SJCRH30 (cell line): Measurements from ENCODE around the gene PM20D1. TPM values are rescaled to one million over a fixed set of nuclear protein-coding genes. Genes with fewer than 3 reads are reported as not detected.
A peak's percentile ranks its signal among the peaks of the same experiment; 100 is the strongest.
"Not testable (repeated sequence)": the region's sequence is repeated elsewhere in the genome, so short reads cannot be mapped to it uniquely, and the experiment has no call there.

ENCODE experiments used
- DNase-seq, 2 experiments: peaks; one replicate each; pipeline ENCODE4 v3.0.0-alpha.2; 2015 to 2020
- H3K27ac ChIP-seq: fragments of 250-450 bp; sonication (Bioruptor Pico); 2 replicates; pipeline ENCODE4 v1.5.1; 2020; ENCODE audit warnings: mild to moderate bottlenecking, moderate library complexity
- H3K27me3 ChIP-seq: fragments of 250-450 bp; sonication (Bioruptor Pico); 2 replicates; pipeline ENCODE4 v1.5.1; 2020; ENCODE audit warnings: mild to moderate bottlenecking, moderate library complexity
- H3K36me3 ChIP-seq: fragments of 250-450 bp; sonication (Bioruptor Pico); 2 replicates; pipeline ENCODE4 v1.5.1; 2020; ENCODE audit warnings: mild to moderate bottlenecking, moderate library complexity
- H3K4me1 ChIP-seq: fragments of 250-450 bp; sonication (Bioruptor Pico); 2 replicates; pipeline ENCODE4 v1.5.1; 2020; ENCODE audit warnings: mild to moderate bottlenecking, moderate library complexity
- H3K4me3 ChIP-seq: fragments of 250-450 bp; sonication (Bioruptor Pico); 2 replicates; pipeline ENCODE4 v1.5.1; 2020; ENCODE audit warnings: mild to moderate bottlenecking, moderate library complexity
- H3K9me3 ChIP-seq: fragments of 250-450 bp; sonication (Bioruptor Pico); replicated peaks from 2 replicates; pipeline ENCODE4 v1.5.1; 2020; ENCODE audit warnings: mild to moderate bottlenecking, moderate library complexity
- total RNA-seq: library from RNA; depleted of rRNA; stranded (reverse); fragments of >200 nt; shearing (Covaris generic); gene quantifications from 2 replicates; pipeline ENCODE4 v1.2.3, GENCODE V29; 2014

PM20D1 gene
- total RNA-seq, 1 experiment from 2014 or later: 0.04 TPM

DNA sequence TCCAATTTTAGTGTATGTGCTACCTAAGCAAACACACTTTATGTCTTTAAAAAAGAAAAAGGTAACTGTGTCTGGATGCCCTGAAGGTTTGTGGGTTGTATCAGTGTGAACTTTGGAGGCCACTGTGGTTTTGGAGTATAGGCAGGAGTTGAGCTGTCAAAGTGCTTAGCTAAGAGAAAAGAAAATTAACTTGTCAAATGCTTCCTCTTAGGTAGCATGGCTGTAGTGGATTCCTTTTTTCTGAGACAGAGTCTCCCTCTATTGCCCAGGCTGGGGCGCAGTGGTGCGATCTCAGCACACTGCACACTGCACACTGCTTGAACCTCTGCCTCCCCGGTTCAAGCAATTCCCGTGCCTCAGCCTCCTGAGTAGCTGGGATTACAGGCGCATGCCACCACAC lies 25.8 kb downstream of the PM20D1 start:
- Histone ChIP-seq H3K27me3 (no peaks in the 10 kb centered on the region), H3K36me3 (no peaks in the 10 kb centered on the region), H3K27ac (no peak overlapping the region), H3K4me3 (no peak overlapping the region), H3K9me3 (peaks cover 11% of the 10 kb centered on the region), H3K4me1 (no peaks in the 10 kb centered on the region)
- no peak for DNase-seq

DNA sequence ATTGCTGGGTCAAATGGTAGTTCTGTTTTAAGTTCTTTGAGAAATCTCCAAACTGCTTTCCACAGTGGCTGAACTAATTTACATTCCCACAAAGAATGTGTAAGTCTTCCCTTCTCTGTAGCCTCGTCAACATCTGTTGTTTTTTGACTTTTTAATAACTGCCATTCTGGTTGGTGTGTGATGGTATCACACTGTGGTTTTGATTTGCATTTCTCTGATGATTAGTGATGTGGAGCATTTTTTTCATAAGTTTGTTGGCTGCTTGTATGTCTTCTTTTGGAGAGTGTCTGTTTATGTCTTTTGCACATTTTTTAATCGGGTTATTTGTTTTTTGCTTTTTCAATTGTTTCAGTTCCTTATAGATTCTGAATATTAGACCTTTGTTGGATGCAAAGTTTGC lies 26.7 kb downstream of the PM20D1 start:
- peaks cover 11% of the 10 kb centered on the region for H3K9me3 ChIP-seq
- not testable (repeated sequence) for H3K4me1 ChIP-seq, H3K4me3 ChIP-seq, H3K27ac ChIP-seq, DNase-seq, H3K36me3 ChIP-seq, H3K27me3 ChIP-seq

DNA sequence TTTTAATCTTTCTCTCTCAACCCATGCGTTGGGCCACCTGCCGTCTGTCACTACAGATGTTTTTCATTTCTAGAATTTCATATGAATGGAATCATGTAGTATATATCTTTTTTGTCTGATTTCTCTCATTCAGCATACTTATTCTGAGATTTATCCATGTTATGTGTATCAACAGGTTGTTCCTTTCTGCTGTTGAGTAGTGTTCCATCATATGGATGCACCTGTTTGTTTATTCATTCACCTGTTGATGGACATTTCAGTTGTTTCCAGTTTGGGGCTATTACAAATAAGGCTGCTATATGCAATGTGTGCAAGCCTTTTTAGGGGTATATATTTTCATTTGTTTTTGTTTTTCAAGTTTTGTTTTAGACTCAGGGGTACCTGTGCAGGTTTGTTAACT lies 27.5 kb downstream of the PM20D1 start:
- no peaks in the 10 kb centered on the region for H3K27me3 ChIP-seq
- no peaks in the 10 kb centered on the region for H3K36me3 ChIP-seq
- no peaks in the 10 kb centered on the region for H3K4me1 ChIP-seq
- peaks cover 11% of the 10 kb centered on the region for H3K9me3 ChIP-seq
- DNase-seq: no peak
- no peak overlapping the region for H3K4me3 ChIP-seq
- H3K27ac ChIP-seq: no peak overlapping the region

DNA sequence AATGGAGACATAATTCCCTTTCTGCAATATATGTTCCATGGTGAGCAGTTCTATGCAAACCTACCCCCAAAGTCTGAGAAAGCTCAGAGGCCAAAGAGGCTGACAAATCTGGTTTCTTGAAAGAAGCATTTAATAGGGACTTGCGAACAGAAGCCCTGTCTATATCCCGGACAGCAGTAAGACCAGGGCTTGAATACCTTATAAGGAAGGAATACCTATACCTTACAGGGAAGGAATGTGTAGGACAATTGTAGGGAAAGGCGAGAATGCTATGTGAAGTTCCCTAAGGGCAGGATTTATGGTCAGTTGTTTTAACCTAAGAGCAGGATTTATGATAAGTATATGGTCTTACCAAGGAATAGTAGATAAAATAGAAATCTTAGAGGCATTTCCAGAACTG lies 31.9 kb downstream of the PM20D1 start:
- no peak overlapping the region for H3K27ac ChIP-seq
- H3K4me1 ChIP-seq: no peaks in the 10 kb centered on the region
- peaks cover under 1% of the 10 kb centered on the region; the same call in 1 of the 2 replicates for H3K9me3 ChIP-seq
- DNase-seq: no peak
- H3K4me3 ChIP-seq: no peak overlapping the region
- no peaks in the 10 kb centered on the region for H3K36me3 ChIP-seq
- H3K27me3 ChIP-seq: no peaks in the 10 kb centered on the region

DNA sequence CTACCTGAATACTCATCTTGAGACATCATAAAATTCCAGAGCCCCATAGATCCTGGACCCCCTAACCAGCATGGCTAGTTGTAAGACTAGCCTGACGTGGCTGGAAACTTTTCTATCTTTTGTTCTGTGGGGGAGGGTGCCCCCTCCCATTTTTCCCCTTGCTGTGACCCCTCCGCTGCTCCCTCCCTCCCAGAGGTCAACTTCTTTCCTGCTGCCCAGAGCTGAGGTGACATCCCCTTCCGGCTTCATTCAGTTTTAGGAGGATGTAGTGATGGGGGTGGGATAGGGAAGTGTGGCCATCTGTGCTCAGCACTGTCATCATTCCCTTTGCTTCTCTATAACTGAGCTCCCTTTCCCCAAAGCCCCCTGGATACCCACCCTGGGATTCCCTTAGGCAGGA lies 32.6 kb downstream of the PM20D1 start:
- no peak for DNase-seq
- Histone ChIP-seq H3K4me1 (no peaks in the 10 kb centered on the region), H3K36me3 (no peaks in the 10 kb centered on the region), H3K9me3 (no peaks in the 10 kb centered on the region), H3K4me3 (no peak overlapping the region), H3K27ac (no peak overlapping the region), H3K27me3 (no peaks in the 10 kb centered on the region)

DNA sequence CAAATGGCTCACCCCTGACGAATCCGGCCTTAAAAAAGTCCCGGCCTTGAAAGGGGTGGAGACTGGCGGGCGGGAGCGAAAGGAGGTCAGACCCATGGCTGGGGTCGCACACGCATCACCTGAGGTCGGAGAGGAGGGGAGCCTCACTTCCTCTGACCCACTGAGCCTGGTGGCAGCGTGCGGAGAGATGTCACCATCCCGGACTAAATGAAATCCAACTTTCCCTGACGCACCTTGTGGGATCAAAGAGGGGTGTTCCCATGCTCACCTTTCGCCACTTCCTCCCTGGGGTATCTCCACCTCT lies 36.2 kb downstream of the PM20D1 start:
- Histone ChIP-seq H3K9me3 (no peaks in the 10 kb centered on the region), H3K36me3 (peaks cover 19% of the 10 kb centered on the region), H3K27ac (peak overlapping the region; percentile 78; the same call in 1 of the 2 replicates), H3K4me1 (peaks cover 3% of the 10 kb centered on the region), H3K27me3 (no peaks in the 10 kb centered on the region), H3K4me3 (peak overlapping the region; percentile 84)
- peak in 1 of 2 experiments; percentile 67 for DNase-seq

DNA sequence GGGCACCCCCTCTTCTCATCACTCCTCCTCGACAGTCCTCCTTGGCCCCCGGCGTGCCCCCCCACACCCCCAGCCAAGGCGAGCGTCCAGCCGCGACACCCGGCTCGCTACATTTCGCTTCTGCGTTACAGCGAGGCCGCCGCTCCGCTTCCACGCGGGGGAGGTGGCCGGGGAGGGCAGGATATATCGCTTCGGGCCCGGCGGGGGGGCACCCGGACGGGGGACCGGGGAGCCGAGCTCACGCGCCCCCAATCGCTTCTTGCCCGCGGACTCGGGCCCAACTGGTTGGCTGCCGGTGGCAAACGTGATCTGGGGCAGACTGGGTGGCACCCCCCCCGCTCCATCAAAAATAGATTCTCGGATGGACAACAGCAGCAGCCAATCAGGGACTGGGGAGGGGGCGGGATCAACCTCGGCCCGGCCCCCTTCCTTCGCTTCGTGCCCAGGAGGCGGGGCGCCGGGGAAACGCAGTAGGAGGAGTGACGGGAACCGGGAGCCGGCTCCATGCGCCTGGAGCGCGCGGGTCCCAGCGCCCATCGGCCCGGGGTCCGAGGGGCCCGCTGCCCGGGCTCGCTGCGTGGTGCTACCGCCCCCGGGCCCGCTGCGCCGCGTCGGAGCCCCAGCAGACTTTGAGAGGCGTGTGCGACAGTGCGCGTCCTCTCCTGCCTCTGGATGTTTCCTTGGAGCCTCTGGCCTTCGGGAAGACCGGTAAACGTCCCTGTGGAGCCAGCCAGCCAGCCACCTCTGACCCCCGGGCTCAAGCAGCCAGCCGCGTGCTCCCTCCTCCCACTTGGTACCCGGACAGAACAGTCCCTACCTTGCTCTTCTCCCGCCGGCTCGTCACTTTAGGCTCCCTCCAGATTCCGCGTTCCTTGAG lies 36.8 kb downstream of the PM20D1 start, which contains the start of gene SLC41A1:
Gene SLC41A1 (minus strand): TSS at position 321 of the 877 bp plus-strand sequence. CDS start 2,757 bp downstream, outside the sequence.
- peak; percentile 93 to 97 for DNase-seq
- peaks cover 21% of the 10 kb centered on the region for H3K36me3 ChIP-seq

DNA sequence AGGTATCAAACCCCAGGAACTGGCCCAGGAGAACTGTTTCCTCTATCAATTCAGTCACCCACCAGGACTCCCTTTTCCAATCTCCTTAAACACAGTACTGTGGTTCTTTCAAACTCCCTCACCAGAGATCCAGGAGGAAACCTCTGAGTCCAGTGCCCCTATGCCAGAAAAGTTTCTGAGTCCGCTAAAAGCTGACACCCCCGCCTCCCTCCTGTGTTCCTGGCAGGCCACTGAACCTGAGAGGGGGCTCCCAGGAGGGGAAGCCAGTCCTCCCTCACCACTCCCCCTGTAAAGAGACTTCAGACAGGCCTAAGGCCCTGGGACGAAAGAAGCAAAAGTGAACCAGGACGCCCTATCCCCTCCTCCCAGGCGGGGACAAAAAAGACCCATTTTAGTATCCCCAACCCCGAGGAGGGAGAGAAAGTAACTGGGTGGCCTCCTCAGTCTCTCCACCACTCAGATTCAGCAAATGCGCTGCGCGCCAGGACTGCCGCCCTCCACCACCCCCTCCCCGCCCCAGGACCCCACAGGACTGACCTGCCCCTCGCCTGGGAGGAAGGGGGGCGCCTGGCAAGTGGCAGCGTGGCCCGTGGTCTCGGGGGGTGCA lies 37.6 kb downstream of the PM20D1 start:
- H3K27ac ChIP-seq: peak overlapping the region; percentile 78
- H3K4me1 ChIP-seq: peaks cover 3% of the 10 kb centered on the region
- no peaks in the 10 kb centered on the region for H3K9me3 ChIP-seq
- H3K4me3 ChIP-seq: peak overlapping the region; percentile 84
- peaks cover 21% of the 10 kb centered on the region for H3K36me3 ChIP-seq
- peak; percentile 58 to 70 for DNase-seq
- no peaks in the 10 kb centered on the region for H3K27me3 ChIP-seq

More for the DNA sequence above, 36.8 kb downstream of the PM20D1 start, which contains the start of gene SLC41A1:
- Histone ChIP-seq H3K27me3 (no peaks in the 10 kb centered on the region), H3K4me3 (peak within 1 kb of the TSS; percentile 84), H3K27ac (peak within 1 kb of the TSS; percentile 78), H3K4me1 (peaks cover 3% of the 10 kb centered on the region), H3K9me3 (no peaks in the 10 kb centered on the region)

DNA sequence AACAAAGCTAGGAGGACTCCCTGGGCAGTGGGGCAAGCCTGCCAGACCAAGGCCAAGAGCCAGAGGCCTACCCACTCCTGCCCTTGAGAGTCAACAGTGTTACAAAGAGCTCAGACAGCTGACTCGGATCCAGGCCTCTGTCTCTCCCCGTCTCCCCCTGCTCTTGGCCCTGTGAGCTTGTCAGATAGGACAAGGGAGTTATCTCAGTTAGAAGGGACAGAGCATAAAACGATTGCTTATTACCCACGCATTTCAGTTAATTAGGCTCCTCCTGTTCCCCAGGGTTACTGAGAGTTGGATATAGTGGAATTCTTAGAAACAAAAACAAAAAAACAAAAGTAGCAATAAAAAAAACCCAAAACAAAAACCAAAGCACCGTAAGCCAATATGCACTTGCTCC lies 38.3 kb downstream of the PM20D1 start:
- Histone ChIP-seq H3K4me1 (peaks cover 3% of the 10 kb centered on the region), H3K9me3 (no peaks in the 10 kb centered on the region), H3K27me3 (no peaks in the 10 kb centered on the region), H3K27ac (no peak overlapping the region), H3K36me3 (peaks cover 21% of the 10 kb centered on the region), H3K4me3 (peak overlapping the region; percentile 84)
- DNase-seq: peak; percentile 34 to 43

DNA sequence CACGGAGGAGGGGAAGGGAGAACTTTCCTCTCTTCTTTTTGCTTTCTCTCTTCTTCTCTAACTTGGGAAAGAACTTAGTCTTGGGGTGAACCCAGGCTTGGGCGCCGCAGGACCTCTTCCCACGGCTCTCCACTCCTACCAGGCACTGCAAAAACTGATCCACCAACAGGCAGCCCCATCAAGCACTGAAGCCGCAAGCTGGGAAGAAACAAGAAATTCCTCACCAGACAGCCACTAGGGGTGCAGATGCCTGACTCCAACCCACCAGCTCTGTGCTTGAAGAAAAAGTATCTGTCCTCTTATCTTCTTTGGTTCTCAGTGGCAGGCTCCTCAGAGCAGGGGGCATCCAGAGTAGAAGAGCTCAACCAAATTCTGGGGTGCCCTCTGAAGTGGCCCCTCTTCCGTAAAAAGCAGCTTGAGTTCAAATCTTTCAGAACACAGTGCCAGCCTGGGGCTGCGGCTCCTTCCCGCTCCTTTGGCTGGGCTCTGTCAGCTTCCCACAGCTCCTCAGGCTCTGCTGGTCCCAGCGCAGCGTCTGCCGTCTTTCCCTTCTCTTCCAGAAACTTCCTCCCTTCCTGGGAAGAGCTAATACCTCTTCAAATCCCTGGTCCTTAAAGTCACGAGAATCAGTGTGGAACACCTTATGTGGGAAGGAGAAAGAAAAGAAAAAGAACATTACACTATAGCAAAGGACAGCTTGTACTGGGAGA lies 39.3 kb downstream of the PM20D1 start:
- DNase-seq: no peak
- Histone ChIP-seq H3K4me3 (no peak overlapping the region), H3K27me3 (no peaks in the 10 kb centered on the region)

DNA sequence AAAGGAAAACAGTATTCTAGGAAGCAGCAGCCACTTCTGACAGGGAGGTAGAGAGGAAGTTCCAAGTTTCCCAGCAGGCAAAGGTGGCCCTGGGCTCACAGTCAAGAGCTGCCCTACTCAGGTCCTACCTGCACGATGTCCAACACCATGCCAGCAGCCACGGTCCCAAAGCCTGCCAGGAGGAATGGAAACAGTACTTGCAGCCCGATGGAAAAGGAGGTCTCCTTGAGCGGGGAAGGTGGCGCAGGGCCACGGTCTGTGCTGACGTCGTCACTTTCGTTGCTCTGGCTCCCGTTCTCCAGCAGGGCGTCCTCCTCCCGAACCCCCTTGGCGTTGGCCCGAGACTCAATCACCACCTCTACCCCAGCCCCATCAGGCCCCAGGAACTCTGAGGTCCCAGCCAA lies 40.0 kb downstream of the PM20D1 start:
- H3K9me3 ChIP-seq: no peaks in the 10 kb centered on the region
- peaks cover 3% of the 10 kb centered on the region for H3K4me1 ChIP-seq
- no peak overlapping the region for H3K4me3 ChIP-seq
- DNase-seq: no peak
- no peak overlapping the region for H3K27ac ChIP-seq
- H3K36me3 ChIP-seq: peaks cover 21% of the 10 kb centered on the region
- H3K27me3 ChIP-seq: no peaks in the 10 kb centered on the region

More for the DNA sequence above, 39.3 kb downstream of the PM20D1 start:
- H3K9me3 ChIP-seq: no peaks in the 10 kb centered on the region
- H3K36me3 ChIP-seq: peaks cover 21% of the 10 kb centered on the region
- H3K27ac ChIP-seq: no peak overlapping the region
- H3K4me1 ChIP-seq: peaks cover 3% of the 10 kb centered on the region

DNA sequence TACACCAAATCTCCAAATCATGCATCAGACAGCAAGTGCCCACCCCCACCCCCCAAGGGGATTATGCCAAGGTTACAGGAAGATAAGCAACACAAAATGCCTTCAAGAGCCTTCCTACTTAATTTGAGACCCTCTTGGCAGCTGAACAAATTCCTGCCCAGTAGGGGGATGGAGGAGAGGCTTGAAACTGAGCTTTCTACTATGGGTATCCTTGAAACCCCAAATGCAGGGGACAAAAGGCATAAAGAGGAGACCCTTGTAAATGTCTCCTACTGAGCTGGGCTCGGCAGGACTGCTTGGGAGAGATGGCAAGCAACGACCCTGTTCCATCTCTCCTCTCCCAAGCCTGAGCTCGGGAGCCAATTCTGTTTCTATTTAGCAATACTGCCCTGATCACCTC lies 40.5 kb downstream of the PM20D1 start:
- Histone ChIP-seq H3K4me1 (peaks cover 3% of the 10 kb centered on the region), H3K4me3 (no peak overlapping the region)

DNA sequence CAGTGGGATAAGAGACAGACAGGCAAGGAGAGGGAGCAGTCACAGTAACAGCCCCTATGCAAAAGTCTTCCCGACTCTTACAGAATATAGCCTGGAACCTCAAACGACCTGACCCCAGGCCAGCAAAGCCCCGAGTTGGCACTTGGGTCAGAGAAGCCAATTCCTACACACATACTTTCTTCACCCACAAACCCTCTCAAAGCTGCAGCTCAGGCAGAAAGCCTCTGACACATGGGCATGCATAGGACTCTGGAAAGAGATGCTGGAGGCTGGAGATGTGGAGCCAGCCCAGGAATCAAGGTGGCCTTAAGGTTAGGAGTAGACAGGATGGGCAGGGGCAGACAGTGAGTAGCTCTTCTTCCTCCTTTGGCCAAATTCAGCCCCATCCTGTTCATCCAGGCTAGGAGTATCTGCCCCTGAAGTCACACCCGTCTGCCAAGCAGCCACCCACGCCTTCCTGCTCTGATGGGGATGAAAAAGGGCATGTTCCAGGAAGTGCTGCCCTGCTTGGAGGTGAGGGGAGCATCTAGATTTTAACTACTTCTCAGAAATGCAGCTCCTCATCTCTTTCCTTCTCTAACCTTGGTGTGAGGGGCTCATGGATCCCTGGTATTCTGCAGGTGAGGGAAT lies 44.7 kb downstream of the PM20D1 start:
- peaks cover 21% of the 10 kb centered on the region for H3K36me3 ChIP-seq
- H3K27ac ChIP-seq: no peak overlapping the region
- H3K9me3 ChIP-seq: no peaks in the 10 kb centered on the region
- no peak overlapping the region for H3K4me3 ChIP-seq
- no peaks in the 10 kb centered on the region for H3K4me1 ChIP-seq
- H3K27me3 ChIP-seq: no peaks in the 10 kb centered on the region
- no peak for DNase-seq

More for the DNA sequence above, 40.5 kb downstream of the PM20D1 start:
- Histone ChIP-seq H3K36me3 (peaks cover 21% of the 10 kb centered on the region), H3K9me3 (no peaks in the 10 kb centered on the region), H3K27me3 (no peaks in the 10 kb centered on the region), H3K27ac (no peak overlapping the region)
- no peak for DNase-seq

DNA sequence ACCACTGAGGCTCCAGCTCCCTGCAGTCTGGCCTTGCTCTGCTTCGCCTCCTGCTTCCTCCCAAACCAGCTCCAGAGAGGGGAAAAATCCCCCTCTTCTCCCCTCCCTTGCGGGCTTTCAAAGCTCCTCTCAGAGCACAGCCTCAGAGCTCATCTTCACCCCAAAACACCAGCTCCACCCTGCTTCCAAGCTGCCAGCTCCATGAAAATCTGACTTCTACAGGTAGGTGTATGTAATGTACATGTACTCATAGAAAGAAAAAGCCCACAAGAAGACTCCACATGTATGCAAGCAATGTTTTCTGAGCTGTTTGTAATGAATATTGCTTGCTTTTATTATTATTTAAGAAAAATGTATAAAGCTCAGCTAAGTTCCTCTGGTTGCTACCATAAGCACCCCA lies 45.3 kb downstream of the PM20D1 start:
- DNase-seq: no peak
- Histone ChIP-seq H3K27ac (no peak overlapping the region), H3K36me3 (peaks cover 19% of the 10 kb centered on the region), H3K4me1 (no peaks in the 10 kb centered on the region), H3K27me3 (no peaks in the 10 kb centered on the region), H3K9me3 (no peaks in the 10 kb centered on the region), H3K4me3 (no peak overlapping the region)
